HL-60 (cell line): Measurements from ENCODE around the gene SLC25A2.

ENCODE experiments used
- GABPA ChIP-seq: IDR thresholded peaks from 2 replicates; pipeline ENCODE4 v1.6.1; 2012; ENCODE audit warnings: low read depth
- POLR2AphosphoS5 ChIP-seq: IDR thresholded peaks from 2 replicates; pipeline ENCODE4 v1.6.1; 2012; ENCODE audit warnings: low read depth
- TF ChIP-seq, protein P1 (sequence below): IDR thresholded peaks from 2 replicates; pipeline ENCODE4 v1.6.1; 2012; ENCODE audit warnings: low read depth; ENCODE audit not compliant: insufficient replicate concordance
- TF ChIP-seq, protein P2 (sequence below): IDR thresholded peaks from one replicate; pipeline ENCODE4 v1.5.1; 2011; ENCODE audit warnings: low read length, control low read depth, inconsistent platforms; ENCODE audit not compliant: insufficient read depth

DNA sequence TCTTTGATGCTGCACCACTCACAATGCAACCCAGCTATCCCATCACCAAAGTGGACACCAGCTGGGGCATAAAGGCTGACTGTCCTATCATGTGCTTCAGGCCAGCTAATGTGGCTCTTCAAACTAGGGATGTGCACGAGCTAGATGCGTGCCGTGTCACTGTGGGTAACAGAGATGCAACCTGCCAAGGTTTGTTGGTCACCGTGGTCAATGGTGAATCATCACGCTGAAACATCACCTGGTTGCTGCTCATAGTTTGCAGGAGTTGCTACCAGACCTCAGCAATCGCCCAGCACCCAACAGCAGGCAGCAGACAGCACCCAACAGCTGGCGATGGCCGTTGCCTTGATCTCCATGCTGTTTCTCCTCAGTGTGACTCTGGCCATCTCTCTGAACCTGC lies 24.4 kb upstream of the SLC25A2 start:
- TF ChIP-seq POLR2AphosphoS5 (no peak), GABPA (no peak)
- TF ChIP-seq, protein P1, sequence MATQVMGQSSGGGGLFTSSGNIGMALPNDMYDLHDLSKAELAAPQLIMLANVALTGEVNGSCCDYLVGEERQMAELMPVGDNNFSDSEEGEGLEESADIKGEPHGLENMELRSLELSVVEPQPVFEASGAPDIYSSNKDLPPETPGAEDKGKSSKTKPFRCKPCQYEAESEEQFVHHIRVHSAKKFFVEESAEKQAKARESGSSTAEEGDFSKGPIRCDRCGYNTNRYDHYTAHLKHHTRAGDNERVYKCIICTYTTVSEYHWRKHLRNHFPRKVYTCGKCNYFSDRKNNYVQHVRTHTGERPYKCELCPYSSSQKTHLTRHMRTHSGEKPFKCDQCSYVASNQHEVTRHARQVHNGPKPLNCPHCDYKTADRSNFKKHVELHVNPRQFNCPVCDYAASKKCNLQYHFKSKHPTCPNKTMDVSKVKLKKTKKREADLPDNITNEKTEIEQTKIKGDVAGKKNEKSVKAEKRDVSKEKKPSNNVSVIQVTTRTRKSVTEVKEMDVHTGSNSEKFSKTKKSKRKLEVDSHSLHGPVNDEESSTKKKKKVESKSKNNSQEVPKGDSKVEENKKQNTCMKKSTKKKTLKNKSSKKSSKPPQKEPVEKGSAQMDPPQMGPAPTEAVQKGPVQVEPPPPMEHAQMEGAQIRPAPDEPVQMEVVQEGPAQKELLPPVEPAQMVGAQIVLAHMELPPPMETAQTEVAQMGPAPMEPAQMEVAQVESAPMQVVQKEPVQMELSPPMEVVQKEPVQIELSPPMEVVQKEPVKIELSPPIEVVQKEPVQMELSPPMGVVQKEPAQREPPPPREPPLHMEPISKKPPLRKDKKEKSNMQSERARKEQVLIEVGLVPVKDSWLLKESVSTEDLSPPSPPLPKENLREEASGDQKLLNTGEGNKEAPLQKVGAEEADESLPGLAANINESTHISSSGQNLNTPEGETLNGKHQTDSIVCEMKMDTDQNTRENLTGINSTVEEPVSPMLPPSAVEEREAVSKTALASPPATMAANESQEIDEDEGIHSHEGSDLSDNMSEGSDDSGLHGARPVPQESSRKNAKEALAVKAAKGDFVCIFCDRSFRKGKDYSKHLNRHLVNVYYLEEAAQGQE: no peak
- TF ChIP-seq, protein P2, sequence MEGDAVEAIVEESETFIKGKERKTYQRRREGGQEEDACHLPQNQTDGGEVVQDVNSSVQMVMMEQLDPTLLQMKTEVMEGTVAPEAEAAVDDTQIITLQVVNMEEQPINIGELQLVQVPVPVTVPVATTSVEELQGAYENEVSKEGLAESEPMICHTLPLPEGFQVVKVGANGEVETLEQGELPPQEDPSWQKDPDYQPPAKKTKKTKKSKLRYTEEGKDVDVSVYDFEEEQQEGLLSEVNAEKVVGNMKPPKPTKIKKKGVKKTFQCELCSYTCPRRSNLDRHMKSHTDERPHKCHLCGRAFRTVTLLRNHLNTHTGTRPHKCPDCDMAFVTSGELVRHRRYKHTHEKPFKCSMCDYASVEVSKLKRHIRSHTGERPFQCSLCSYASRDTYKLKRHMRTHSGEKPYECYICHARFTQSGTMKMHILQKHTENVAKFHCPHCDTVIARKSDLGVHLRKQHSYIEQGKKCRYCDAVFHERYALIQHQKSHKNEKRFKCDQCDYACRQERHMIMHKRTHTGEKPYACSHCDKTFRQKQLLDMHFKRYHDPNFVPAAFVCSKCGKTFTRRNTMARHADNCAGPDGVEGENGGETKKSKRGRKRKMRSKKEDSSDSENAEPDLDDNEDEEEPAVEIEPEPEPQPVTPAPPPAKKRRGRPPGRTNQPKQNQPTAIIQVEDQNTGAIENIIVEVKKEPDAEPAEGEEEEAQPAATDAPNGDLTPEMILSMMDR: no peak
